ENCODE results near the gene ZDHHC3. TPM values are rescaled to one million over a fixed set of nuclear protein-coding genes. Genes with fewer than 3 reads are reported as not detected.

Gene ZDHHC3
- total RNA-seq, 8 experiments from 2014 or later = 23.3 to 56.6 (median 40.1) TPM

Other genes with a start within 250 kb of the ZDHHC3 start
- gene ZNF501, start 246.5 kb downstream of the ZDHHC3 start, total RNA-seq = 1 to 10 TPM in 6 of 8 experiments, under 1 TPM in 2; 0.65 to 9.3 (median 1.7) TPM
- gene KIAA1143, start 214.6 kb downstream of the ZDHHC3 start, total RNA-seq = 10 to 100 TPM; 20.9 to 31.6 (median 25.9) TPM
- gene KIF15, start 214.4 kb downstream of the ZDHHC3 start, total RNA-seq = 10 to 100 TPM in 3 of 8 experiments, 1 to 10 TPM in 4, under 1 TPM in 1; 0.10 to 28.6 (median 2.4) TPM
- gene TMEM42, start 114.3 kb downstream of the ZDHHC3 start, total RNA-seq = 10 to 100 TPM; 12.0 to 29.1 (median 19.8) TPM
- gene TGM4, start 101.6 kb downstream of the ZDHHC3 start, total RNA-seq = 1 to 10 TPM in 1 of 8 experiments, under 1 TPM in 7; 0.14 to 2.1 (median 0.37) TPM
- gene EXOSC7, start 70 bp upstream of the ZDHHC3 start, total RNA-seq = 10 to 100 TPM; 45.1 to 92.9 (median 50.6) TPM
- gene CLEC3B, start 50.1 kb upstream of the ZDHHC3 start, total RNA-seq = 100 to 1,000 TPM in 1 of 8 experiments, 10 to 100 TPM in 1, 1 to 10 TPM in 1, under 1 TPM in 3, not detected in 2; 0.33 to 107 (median 1.2) TPM
- under 1 TPM; under 0.01 to 0.51 (median 0.23) TPM for gene CDCP1, start 170.2 kb upstream of the ZDHHC3 start, total RNA-seq

Data from motor neuron (in vitro differentiated cells).